Glomerular endothelial cell (primary cell): ENCODE data around the gene ZMAT5. TPM values are rescaled to one million over a fixed set of nuclear protein-coding genes. Genes with fewer than 3 reads are reported as not detected.
"Not testable (repeated sequence)": the region's sequence is repeated elsewhere in the genome, so short reads cannot be mapped to it uniquely, and the experiment has no call there.

Source experiments
- DNase-seq: peaks from one replicate; pipeline ENCODE4 v3.0.0-alpha.2; 2011; ENCODE audit warnings: low read depth, low spot score; ENCODE audit errors: extremely low read depth
- total RNA-seq: library from RNA; depleted of rRNA; stranded (reverse); fragments of >200 nt; gene quantifications from 2 replicates; pipeline ENCODE4 v1.2.3, GENCODE V29; 2015

The ZMAT5 gene
- total RNA-seq, 1 donor from 2014 or later = 31.7 TPM

GRCh38 chr22:29755889-29756288 lies 10.9 kb downstream of the ZMAT5 start:
- DNase-seq = no peak

GRCh38 chr22:29754658-29755395 lies 12.0 kb downstream of the ZMAT5 start:
- not testable (repeated sequence) for DNase-seq

- no peak for DNase-seq
Observed at GRCh38 chr22:29753808-29754657, 12.8 kb downstream of the ZMAT5 start.

GRCh38 chr22:29751669-29752068 lies 15.1 kb downstream of the ZMAT5 start:
- DNase-seq = no peak

- no peak for DNase-seq
Observed at GRCh38 chr22:29750559-29751538, 16.0 kb downstream of the ZMAT5 start.

GRCh38 chr22:29750029-29750428 lies 16.8 kb downstream of the ZMAT5 start:
- no peak for DNase-seq

- DNase-seq = no peak
Observed at GRCh38 chr22:29748248-29748893, 18.4 kb downstream of the ZMAT5 start.

GRCh38 chr22:29747832-29748231 lies 19.0 kb downstream of the ZMAT5 start:
- DNase-seq = no peak

GRCh38 chr22:29744902-29745301 lies 21.9 kb downstream of the ZMAT5 start:
- DNase-seq = no peak

GRCh38 chr22:29742326-29742725 lies 24.5 kb downstream of the ZMAT5 start:
- no peak for DNase-seq

GRCh38 chr22:29741926-29742325 lies 24.9 kb downstream of the ZMAT5 start:
- DNase-seq = no peak

GRCh38 chr22:29740216-29740615 lies 26.6 kb downstream of the ZMAT5 start:
- no peak for DNase-seq

- DNase-seq = no peak
Observed at GRCh38 chr22:29739346-29739875, 27.4 kb downstream of the ZMAT5 start.

GRCh38 chr22:29738118-29738815 lies 28.5 kb downstream of the ZMAT5 start:
- no peak for DNase-seq

- DNase-seq = no peak
Observed at GRCh38 chr22:29737251-29738117, 29.3 kb downstream of the ZMAT5 start.

- no peak for DNase-seq
Observed at GRCh38 chr22:29735416-29735815, 31.4 kb downstream of the ZMAT5 start.

GRCh38 chr22:29734838-29735237 lies 32.0 kb downstream of the ZMAT5 start:
- no peak for DNase-seq

GRCh38 chr22:29734406-29734805 lies 32.4 kb downstream of the ZMAT5 start:
- no peak for DNase-seq
